Activated T-helper 1 cell treated with Interleukin-2 at 50 U/mL for 16 hours (primary cell): ENCODE data around the gene TCEANC2.
A peak's percentile ranks its signal among the peaks of the same experiment; 100 is the strongest.

Source experiments
- DNase-seq: peaks from one replicate; pipeline ENCODE4 v3.0.0-alpha.2; 2020; ENCODE audit warnings: low read depth

Gene TCEANC2

GRCh38 chr1:54114955-54115354, 61.5 kb downstream of the TCEANC2 start:
- no peak for DNase-seq

GRCh38 chr1:54115520-54115919, 62.1 kb downstream of the TCEANC2 start:
- DNase-seq: no peak

GRCh38 chr1:54117815-54118563, 64.6 kb downstream of the TCEANC2 start:
- DNase-seq: no peak

GRCh38 chr1:54118704-54119103, 65.3 kb downstream of the TCEANC2 start:
- DNase-seq: no peak

GRCh38 chr1:54120018-54120697, 66.8 kb downstream of the TCEANC2 start:
- DNase-seq: no peak

GRCh38 chr1:54120698-54121481, 67.5 kb downstream of the TCEANC2 start:
- no peak for DNase-seq

GRCh38 chr1:54121482-54122134, 68.2 kb downstream of the TCEANC2 start:
- DNase-seq: peak; percentile 30

GRCh38 chr1:54122135-54122751, 68.8 kb downstream of the TCEANC2 start:
- DNase-seq: no peak

- no peak for DNase-seq
These were observed 69.6 kb downstream of the TCEANC2 start for GRCh38 chr1:54122992-54123391.

GRCh38 chr1:54124472-54124871, 71.1 kb downstream of the TCEANC2 start:
- DNase-seq: no peak

- DNase-seq: no peak
These were observed 71.5 kb downstream of the TCEANC2 start for GRCh38 chr1:54124906-54125305.

GRCh38 chr1:54125386-54126070, 72.1 kb downstream of the TCEANC2 start:
- DNase-seq: no peak

- no peak for DNase-seq
These were observed 72.9 kb downstream of the TCEANC2 start for GRCh38 chr1:54126271-54126815.

GRCh38 chr1:54127594-54128300, 74.3 kb downstream of the TCEANC2 start:
- DNase-seq: no peak

GRCh38 chr1:54129858-54130257, 76.5 kb downstream of the TCEANC2 start:
- DNase-seq: no peak

GRCh38 chr1:54131419-54131818, 78.0 kb downstream of the TCEANC2 start:
- DNase-seq: no peak

- DNase-seq: no peak
These were observed 79.1 kb downstream of the TCEANC2 start for GRCh38 chr1:54132495-54132894.

GRCh38 chr1:54134295-54134694, 80.9 kb downstream of the TCEANC2 start:
- no peak for DNase-seq

GRCh38 chr1:54135436-54136120, 82.2 kb downstream of the TCEANC2 start:
- no peak for DNase-seq
